ENCODE results near the gene ATP1B1. TPM values are rescaled to one million over a fixed set of nuclear protein-coding genes. Genes with fewer than 3 reads are reported as not detected.

ATP1B1 gene
- total and polyA plus RNA-seq, 9 of the 15 experiments (the other 6 are each of a cell fraction or from before 2014, with no cell fraction given), result 0.76 to 3.0 (median 1.7) TPM

DNA sequence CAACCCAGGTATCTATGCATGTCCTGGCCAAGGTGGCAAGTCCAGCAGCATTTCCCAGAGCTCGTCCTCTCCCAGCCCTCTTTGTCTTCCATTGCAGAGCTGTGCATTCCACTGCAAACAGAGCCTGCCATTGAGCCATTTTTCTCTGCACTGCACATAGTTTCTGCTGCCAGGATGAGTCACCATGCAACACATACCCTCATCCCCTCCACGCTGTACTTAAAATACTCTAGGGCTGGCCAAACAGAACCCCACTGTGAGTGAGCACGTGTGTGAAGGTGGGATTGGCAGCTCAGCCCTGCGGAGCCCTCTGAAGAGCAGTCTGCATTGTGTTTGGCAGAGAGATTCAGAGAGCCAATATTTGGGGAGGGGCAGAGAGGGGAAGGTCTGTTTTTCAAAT lies 3.9 kb upstream of the ATP1B1 start:
- no peak overlapping the region for H3K4me2 ChIP-seq (ENCODE audit: insufficient read depth, low read length)
- no peaks in the 10 kb centered on the region for H3K9me1 ChIP-seq (ENCODE audit: control insufficient read depth, insufficient read depth, low read length)
- no peak overlapping the region for H3K4me3 ChIP-seq
- no peak overlapping the region for H2AFZ ChIP-seq (ENCODE audit: low read depth, low read length)
- peaks cover 15 to 51% of the 10 kb centered on the region in 2 experiments for H3K27me3 ChIP-seq (ENCODE audit: control insufficient read depth in 2 of 2, insufficient read depth in 2 of 2, low read length in 2 of 2)
- intact Hi-C loops (cut with micrococcal nuclease) (loop anchor here (10.0 kb wide), 1 partner anchor 442 kb away; no protein-coding TSS in a partner anchor), in situ Hi-C loops (cut with MboI) (no loop called here)
- peaks cover 3 to 18% of the 10 kb centered on the region in 2 experiments; a peak in 4 of 5 replicates for H3K4me1 ChIP-seq (replicated peaks in 1 of 2; ENCODE audit: control insufficient read depth in 2 of 2, insufficient read depth in 2 of 2, low read length in 2 of 2)
- H3K36me3 ChIP-seq (ENCODE audit: control insufficient read depth, insufficient read depth, low read length), result no peaks in the 10 kb centered on the region
- DNase-seq (ENCODE audit: extremely low read depth in 1 of 4, low spot score in 3 of 4), result no peak
- no peaks in the 10 kb centered on the region for H4K20me1 ChIP-seq (replicated peaks; ENCODE audit: control insufficient read depth, insufficient read depth, low read length)
- H3K9me3 ChIP-seq (replicated peaks; ENCODE audit: control insufficient read depth, insufficient read depth, low read depth, low read length), result no peaks in the 10 kb centered on the region
- CTCF ChIA-PET (ENCODE audit: low intra/inter-chr PET ratio), result interaction anchor here (0.6 kb wide), 1 partner anchor 15 kb away, joined by 3 read pairs; no protein-coding TSS in a partner anchor
- 3% methylated on average over 4 of the region's 4 CpGs for WGBS (ENCODE audit: insufficient coverage, low coverage, missing lambda C conversion rate)
- FAIRE-seq, result no peak
- POLR2A ChIA-PET, result no interaction called here
- no peaks in the 10 kb centered on the region for H3K79me2 ChIP-seq (ENCODE audit: control insufficient read depth, insufficient read depth, low read length)
- no peak overlapping the region for H3K27ac ChIP-seq (ENCODE audit: extremely low read depth, low read depth, low read length)
- BruUV-seq (replicated peaks), result no TSS peak
- no peak overlapping the region for H3K9ac ChIP-seq (ENCODE audit: insufficient read depth in 1 of 2, low read depth in 2 of 2, low read length in 2 of 2)
- no peak for ATAC-seq
- no peak for TF ChIP-seq MBD2 (IDR thresholded peaks at IDR 0.05; ENCODE audit: borderline replicate concordance, low read depth)
- no peak for TF ChIP-seq CREB1 (IDR thresholded peaks at IDR 0.05)
- TF ChIP-seq CREB1 (CRISPR knock-in tag; IDR thresholded peaks at IDR 0.05), result no peak
- TF ChIP-seq BDP1 (IDR thresholded peaks at IDR 0.05; ENCODE audit: insufficient read depth, insufficient read length), result no peak
- TF ChIP-seq ESRRB (CRISPR knock-in tag; IDR thresholded peaks at IDR 0.05; ENCODE audit: borderline replicate concordance), result no peak
- TF ChIP-seq BACH1 (tag; IDR thresholded peaks at IDR 0.05), result no peak
- no peak for TF ChIP-seq SRSF3 (IDR thresholded peaks at IDR 0.05; ENCODE audit: insufficient read depth, low read length)
- no peak for TF ChIP-seq BCL6 (CRISPR knock-in tag; IDR thresholded peaks at IDR 0.05)
- no peak for TF ChIP-seq U2AF1 (optimal IDR thresholded peaks at IDR 0.05; ENCODE audit: low read depth, low read length)
- TF ChIP-seq ZNF311 (CRISPR knock-in tag; IDR thresholded peaks at IDR 0.05), result no peak
- TF ChIP-seq ZFP36 (IDR thresholded peaks at IDR 0.05; ENCODE audit: low read depth, low read length, partially characterized antibody), result no peak
- TF ChIP-seq HDAC1 (IDR thresholded peaks at IDR 0.05), result no peak
- TF ChIP-seq NEUROD1 (IDR thresholded peaks at IDR 0.05; ENCODE audit: borderline replicate concordance, low read depth, low read length, partially characterized antibody), result no peak
- TF ChIP-seq, protein P1, sequence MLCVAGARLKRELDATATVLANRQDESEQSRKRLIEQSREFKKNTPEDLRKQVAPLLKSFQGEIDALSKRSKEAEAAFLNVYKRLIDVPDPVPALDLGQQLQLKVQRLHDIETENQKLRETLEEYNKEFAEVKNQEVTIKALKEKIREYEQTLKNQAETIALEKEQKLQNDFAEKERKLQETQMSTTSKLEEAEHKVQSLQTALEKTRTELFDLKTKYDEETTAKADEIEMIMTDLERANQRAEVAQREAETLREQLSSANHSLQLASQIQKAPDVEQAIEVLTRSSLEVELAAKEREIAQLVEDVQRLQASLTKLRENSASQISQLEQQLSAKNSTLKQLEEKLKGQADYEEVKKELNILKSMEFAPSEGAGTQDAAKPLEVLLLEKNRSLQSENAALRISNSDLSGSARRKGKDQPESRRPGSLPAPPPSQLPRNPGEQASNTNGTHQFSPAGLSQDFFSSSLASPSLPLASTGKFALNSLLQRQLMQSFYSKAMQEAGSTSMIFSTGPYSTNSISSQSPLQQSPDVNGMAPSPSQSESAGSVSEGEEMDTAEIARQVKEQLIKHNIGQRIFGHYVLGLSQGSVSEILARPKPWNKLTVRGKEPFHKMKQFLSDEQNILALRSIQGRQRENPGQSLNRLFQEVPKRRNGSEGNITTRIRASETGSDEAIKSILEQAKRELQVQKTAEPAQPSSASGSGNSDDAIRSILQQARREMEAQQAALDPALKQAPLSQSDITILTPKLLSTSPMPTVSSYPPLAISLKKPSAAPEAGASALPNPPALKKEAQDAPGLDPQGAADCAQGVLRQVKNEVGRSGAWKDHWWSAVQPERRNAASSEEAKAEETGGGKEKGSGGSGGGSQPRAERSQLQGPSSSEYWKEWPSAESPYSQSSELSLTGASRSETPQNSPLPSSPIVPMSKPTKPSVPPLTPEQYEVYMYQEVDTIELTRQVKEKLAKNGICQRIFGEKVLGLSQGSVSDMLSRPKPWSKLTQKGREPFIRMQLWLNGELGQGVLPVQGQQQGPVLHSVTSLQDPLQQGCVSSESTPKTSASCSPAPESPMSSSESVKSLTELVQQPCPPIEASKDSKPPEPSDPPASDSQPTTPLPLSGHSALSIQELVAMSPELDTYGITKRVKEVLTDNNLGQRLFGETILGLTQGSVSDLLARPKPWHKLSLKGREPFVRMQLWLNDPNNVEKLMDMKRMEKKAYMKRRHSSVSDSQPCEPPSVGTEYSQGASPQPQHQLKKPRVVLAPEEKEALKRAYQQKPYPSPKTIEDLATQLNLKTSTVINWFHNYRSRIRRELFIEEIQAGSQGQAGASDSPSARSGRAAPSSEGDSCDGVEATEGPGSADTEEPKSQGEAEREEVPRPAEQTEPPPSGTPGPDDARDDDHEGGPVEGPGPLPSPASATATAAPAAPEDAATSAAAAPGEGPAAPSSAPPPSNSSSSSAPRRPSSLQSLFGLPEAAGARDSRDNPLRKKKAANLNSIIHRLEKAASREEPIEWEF (CRISPR knock-in tag; IDR thresholded peaks at IDR 0.05), result no peak
- no peak for TF ChIP-seq KAT7 (CRISPR knock-in tag; IDR thresholded peaks at IDR 0.05; ENCODE audit: borderline replicate concordance)
- TF ChIP-seq ZNF224 (CRISPR knock-in tag; IDR thresholded peaks at IDR 0.05), result no peak
- TF ChIP-seq ZFX (CRISPR knock-in tag; IDR thresholded peaks at IDR 0.05), result no peak
- TF ChIP-seq, protein P2, sequence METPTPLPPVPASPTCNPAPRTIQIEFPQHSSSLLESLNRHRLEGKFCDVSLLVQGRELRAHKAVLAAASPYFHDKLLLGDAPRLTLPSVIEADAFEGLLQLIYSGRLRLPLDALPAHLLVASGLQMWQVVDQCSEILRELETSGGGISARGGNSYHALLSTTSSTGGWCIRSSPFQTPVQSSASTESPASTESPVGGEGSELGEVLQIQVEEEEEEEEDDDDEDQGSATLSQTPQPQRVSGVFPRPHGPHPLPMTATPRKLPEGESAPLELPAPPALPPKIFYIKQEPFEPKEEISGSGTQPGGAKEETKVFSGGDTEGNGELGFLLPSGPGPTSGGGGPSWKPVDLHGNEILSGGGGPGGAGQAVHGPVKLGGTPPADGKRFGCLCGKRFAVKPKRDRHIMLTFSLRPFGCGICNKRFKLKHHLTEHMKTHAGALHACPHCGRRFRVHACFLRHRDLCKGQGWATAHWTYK (CRISPR knock-in tag; IDR thresholded peaks at IDR 0.05), result no peak
- TF ChIP-seq GABPB2 (CRISPR knock-in tag; conservative IDR thresholded peaks at IDR 0.05), result no peak
- no peak for TF ChIP-seq SMARCA5 (IDR thresholded peaks at IDR 0.05)
